ENCODE measurements around the gene PCDHGA9. TPM values are rescaled to one million over a fixed set of nuclear protein-coding genes. Genes with fewer than 3 reads are reported as not detected.

The PCDHGA9 gene
- total and polyA plus RNA-seq, 10 of the 15 experiments (the other 5 are each of a cell fraction or from before 2014, with no cell fraction given): 0.08 to 0.63 (median 0.29) TPM; not detected in 2

GRCh38 chr5:141427783-141428426, 25.3 kb downstream of the PCDHGA9 start:
- Histone ChIP-seq H3K4me3 (no peak overlapping the region), H3K4me1 (ENCODE audit: control insufficient read depth, insufficient read depth, low read length) (no peaks in the 10 kb centered on the region; the same call in 1 of the 2 replicates), H3K36me3 (ENCODE audit: control insufficient read depth in 2 of 2, insufficient read depth in 2 of 2, low read length in 1 of 2) (no peaks in the 10 kb centered on the region), H3K4me2 (ENCODE audit: control insufficient read depth, insufficient read depth) (no peak overlapping the region), H3K9ac (ENCODE audit: control insufficient read depth, insufficient read depth, low read length) (no peak overlapping the region), H3K27me3 (replicated peaks in 1 of 2; ENCODE audit: control insufficient read depth in 2 of 2, insufficient read depth in 2 of 2, low read length in 1 of 2) (no peaks in the 10 kb centered on the region; a peak in 1 of 4 replicates), H3K27ac (ENCODE audit: control insufficient read depth, insufficient read depth) (no peak overlapping the region), H3K9me3 (replicated peaks; ENCODE audit: control insufficient read depth, insufficient read depth, low read length) (peaks cover 23% of the 10 kb centered on the region; the same call in 2 of the 3 replicates), H2AFZ (ENCODE audit: control insufficient read depth, low read depth, low read length) (no peak overlapping the region), H4K20me1 (ENCODE audit: control insufficient read depth, insufficient read depth) (no peaks in the 10 kb centered on the region), H3K79me2 (ENCODE audit: control insufficient read depth, insufficient read depth, low read length) (no peaks in the 10 kb centered on the region)
- ChIA-PET POLR2A (no interaction called here), CTCF (interaction anchor here (1.1 to 4.2 kb wide), 5 partner anchors 15 to 136 kb away, joined by 3 to 61 read pairs (median 3); partner anchors contain the start of genes PCDHGA10 and PCDHGC3), SMC1A (ENCODE audit: uncharacterized antibody, unreplicated experiment) (interaction anchor here (0.7 to 1.5 kb wide), 4 partner anchors 10 to 183 kb away, joined by 3 to 4 read pairs (median 3); partner anchors contain the start of genes PCDHB15 and PCDHGB7), RAD21 (ENCODE audit: unreplicated experiment) (no interaction called here)
- no peak for ATAC-seq
- 97% methylated on average over 52 of the region's 53 CpGs for WGBS (ENCODE audit: insufficient coverage, insufficient replicate concordance, low lambda C conversion rate, missing lambda C conversion rate)
- in situ Hi-C loops (cut with MboI) (no loop called here), intact Hi-C loops (cut with micrococcal nuclease; ENCODE audit: unreplicated experiment) (no loop called here)
- TF ChIP-seq HDGF (IDR thresholded peaks at IDR 0.05) (no peak), ESRRA (IDR thresholded peaks at IDR 0.05; ENCODE audit: low read length) (no peak), SREBF1 (IDR thresholded peaks at IDR 0.05; ENCODE audit: low read length) (no peak), GATAD2B (conservative IDR thresholded peaks at IDR 0.05; ENCODE audit: low read depth) (no peak), CEBPB (IDR thresholded peaks at IDR 0.05; ENCODE audit: borderline replicate concordance in 1 of 2, low read depth in 2 of 2, low read length in 2 of 2) (no peak), IKZF2 (IDR thresholded peaks at IDR 0.05) (no peak), MEF2B (IDR thresholded peaks at IDR 0.05; ENCODE audit: partially characterized antibody, poor library complexity, severe bottlenecking) (no peak), EZH2 (IDR thresholded peaks at IDR 0.05; ENCODE audit: borderline replicate concordance, control insufficient read depth, low read depth, low read length) (no peak), RAD21 (IDR thresholded peaks at IDR 0.05; ENCODE audit: insufficient read depth, low read depth, low read length) (no peak), ELK1 (IDR thresholded peaks at IDR 0.05; ENCODE audit: low read depth, low read length) (no peak), HDAC6 (IDR thresholded peaks at IDR 0.05; ENCODE audit: unreplicated experiment) (no peak)
- TF ChIP-seq, protein P1, sequence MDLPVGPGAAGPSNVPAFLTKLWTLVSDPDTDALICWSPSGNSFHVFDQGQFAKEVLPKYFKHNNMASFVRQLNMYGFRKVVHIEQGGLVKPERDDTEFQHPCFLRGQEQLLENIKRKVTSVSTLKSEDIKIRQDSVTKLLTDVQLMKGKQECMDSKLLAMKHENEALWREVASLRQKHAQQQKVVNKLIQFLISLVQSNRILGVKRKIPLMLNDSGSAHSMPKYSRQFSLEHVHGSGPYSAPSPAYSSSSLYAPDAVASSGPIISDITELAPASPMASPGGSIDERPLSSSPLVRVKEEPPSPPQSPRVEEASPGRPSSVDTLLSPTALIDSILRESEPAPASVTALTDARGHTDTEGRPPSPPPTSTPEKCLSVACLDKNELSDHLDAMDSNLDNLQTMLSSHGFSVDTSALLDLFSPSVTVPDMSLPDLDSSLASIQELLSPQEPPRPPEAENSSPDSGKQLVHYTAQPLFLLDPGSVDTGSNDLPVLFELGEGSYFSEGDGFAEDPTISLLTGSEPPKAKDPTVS (IDR thresholded peaks at IDR 0.05; ENCODE audit: low read depth, low read length): no peak
- TF ChIP-seq, protein P2, sequence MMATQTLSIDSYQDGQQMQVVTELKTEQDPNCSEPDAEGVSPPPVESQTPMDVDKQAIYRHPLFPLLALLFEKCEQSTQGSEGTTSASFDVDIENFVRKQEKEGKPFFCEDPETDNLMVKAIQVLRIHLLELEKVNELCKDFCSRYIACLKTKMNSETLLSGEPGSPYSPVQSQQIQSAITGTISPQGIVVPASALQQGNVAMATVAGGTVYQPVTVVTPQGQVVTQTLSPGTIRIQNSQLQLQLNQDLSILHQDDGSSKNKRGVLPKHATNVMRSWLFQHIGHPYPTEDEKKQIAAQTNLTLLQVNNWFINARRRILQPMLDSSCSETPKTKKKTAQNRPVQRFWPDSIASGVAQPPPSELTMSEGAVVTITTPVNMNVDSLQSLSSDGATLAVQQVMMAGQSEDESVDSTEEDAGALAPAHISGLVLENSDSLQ (IDR thresholded peaks at IDR 0.05): no peak
- TF ChIP-seq, protein P3, sequence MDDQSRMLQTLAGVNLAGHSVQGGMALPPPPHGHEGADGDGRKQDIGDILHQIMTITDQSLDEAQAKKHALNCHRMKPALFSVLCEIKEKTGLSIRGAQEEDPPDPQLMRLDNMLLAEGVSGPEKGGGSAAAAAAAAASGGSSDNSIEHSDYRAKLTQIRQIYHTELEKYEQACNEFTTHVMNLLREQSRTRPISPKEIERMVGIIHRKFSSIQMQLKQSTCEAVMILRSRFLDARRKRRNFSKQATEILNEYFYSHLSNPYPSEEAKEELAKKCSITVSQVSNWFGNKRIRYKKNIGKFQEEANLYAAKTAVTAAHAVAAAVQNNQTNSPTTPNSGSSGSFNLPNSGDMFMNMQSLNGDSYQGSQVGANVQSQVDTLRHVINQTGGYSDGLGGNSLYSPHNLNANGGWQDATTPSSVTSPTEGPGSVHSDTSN (IDR thresholded peaks at IDR 0.05; ENCODE audit: insufficient replicate concordance, low read depth, low read length): no peak
- BruUV-seq (replicated peaks): no TSS peak
- no peak for DNase-seq (ENCODE audit: low read depth, low spot score)
- FAIRE-seq: no peak

Measured in GM12878 (cell line).